Kidney (tissue), 14 donors: ENCODE results near the gene DNAAF5. TPM values are rescaled to one million over a fixed set of nuclear protein-coding genes. Genes with fewer than 3 reads are reported as not detected.
A peak's percentile ranks its signal among the peaks of the same experiment; 100 is the strongest.

Experiments used
- DNase-seq, 5 donors: peaks; one replicate each; pipeline ENCODE4 v3.0.0-alpha.2; 2013 to 2020
- FAIRE-seq: peaks from 2 replicates; lab custom pipeline; 2012; peaks lifted over from hg19 to GRCh38; lab: Jason Lieb, UNC
- H3K27ac ChIP-seq, 2 donors: one replicate each; pipeline ENCODE4 v1.7.0; 2013; ENCODE audit warnings: low read depth in 2 of 2, low read length in 2 of 2, inconsistent platforms in 1 of 2
- H3K27me3 ChIP-seq: one replicate; pipeline ENCODE4 v1.7.1; 2013; ENCODE audit warnings: low read length, inconsistent platforms; ENCODE audit not compliant: control insufficient read depth, insufficient read depth
- H3K36me3 ChIP-seq, 3 donors: one replicate each; pipeline versions ENCODE4 v1.7.0 to v1.7.1; 2013; ENCODE audit warnings: low read length in 3 of 3, control low read depth in 1 of 3, inconsistent platforms in 1 of 3; ENCODE audit not compliant: insufficient read depth in 3 of 3, control insufficient read depth in 2 of 3
- H3K4me1 ChIP-seq, 3 donors: one replicate each; pipeline versions ENCODE4 v1.7.0 to v1.7.1; 2013; ENCODE audit warnings: low read length in 3 of 3, inconsistent platforms in 1 of 3, low read depth in 1 of 3; ENCODE audit not compliant: control insufficient read depth in 2 of 3, insufficient read depth in 2 of 3
- H3K4me3 ChIP-seq, 3 donors: one replicate each; pipeline versions ENCODE4 v1.7.0 to v1.8.1; 2013; ENCODE audit warnings: low read length in 3 of 3, control low read depth in 1 of 3, inconsistent platforms in 1 of 3
- H3K9ac ChIP-seq, 3 donors: one replicate each; pipeline versions ENCODE4 v1.7.0 to v1.7.1; 2013; ENCODE audit warnings: low read length in 3 of 3, control low read depth in 1 of 3, inconsistent platforms in 1 of 3
- H3K9me3 ChIP-seq, 3 donors: one replicate each; pipeline versions ENCODE4 v1.7.0 to v1.7.1; 2013; ENCODE audit warnings: low read length in 3 of 3, control low read depth in 1 of 3, inconsistent platforms in 1 of 3; ENCODE audit not compliant: control insufficient read depth in 2 of 3, insufficient read depth in 1 of 3
- intact Hi-C: fragments of 100-400 bp; cut with DNase I; formaldehyde crosslinking; loops from one replicate; pipeline ENCODE4 v1.11.1; 2022
- polyA plus RNA-seq: library from polyadenylated mRNA; stranded (reverse); fragments of 350-450 nt; fragmentation: Illumina TruSeq; extraction: RNeasy Lipid Tissue Mini Kit (QIAGEN cat#74804); gene quantifications from one replicate; pipeline ENCODE4 v1.2.3, GENCODE V29; 2014; ENCODE audit warnings: low read depth, low replicate concordance; ENCODE audit not compliant: insufficient read depth
- total RNA-seq: library from RNA; stranded (reverse); fragmentation: NEBNext Ultra II Directional; extraction: Animal tissue kit (Norgen Biotek cat#: 25700); gene quantifications from one replicate; pipeline ENCODE4 v1.2.1, GENCODE V29; 2021
- TF ChIP-seq, protein P1 (sequence below): IDR thresholded peaks from 3 replicates; pipeline ENCODE4 v1.5.1; 2012; ENCODE audit warnings: mild to moderate bottlenecking, moderate library complexity, borderline replicate concordance; ENCODE audit not compliant: insufficient read depth; ENCODE audit errors: extremely low read depth
- donor health status: control.
- donor health status: control.
- donor health status: control.
- donor health status: control.
- donor health status: control.
- donor health status: DM: yes; HTN: yes; CAD: no.
- donor health status: Normal renal cell carcinoma (clear cell type).

Gene DNAAF5
- total and polyA plus RNA-seq, 2 donors from 2014 or later, result 11.6 to 29.7 TPM

DNA sequence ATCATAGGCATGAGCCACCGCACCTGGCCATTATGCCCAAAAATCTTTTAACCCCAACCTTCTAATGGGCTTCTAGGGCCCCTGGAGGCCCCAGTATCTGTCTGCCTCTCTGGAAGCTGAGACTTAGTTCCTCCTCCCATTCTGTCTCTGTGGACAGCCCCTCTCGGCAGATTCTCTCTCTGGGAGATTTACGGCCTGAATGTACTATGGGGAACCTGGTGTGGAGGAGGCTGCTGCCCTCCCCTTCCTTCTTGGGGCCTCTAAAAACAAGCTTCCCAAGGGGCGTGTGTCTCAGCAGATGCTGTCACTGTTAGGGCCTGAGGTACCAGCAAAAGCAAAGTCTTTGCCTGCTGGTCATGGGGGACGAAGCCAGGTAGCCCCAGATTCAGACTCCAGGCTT lies 36.4 kb downstream of the DNAAF5 start:
- Histone ChIP-seq H3K4me3 (no peak overlapping the region), H3K27me3 (no peaks in the 10 kb centered on the region), H3K9me3 (no peaks in the 10 kb centered on the region), H3K4me1 (peaks cover 0 to 3% (median 0%) of the 10 kb centered on the region in 3 donors), H3K9ac (no peak overlapping the region), H3K36me3 (peaks cover 3 to 17% (median 14%) of the 10 kb centered on the region in 3 donors), H3K27ac (no peak overlapping the region)
- DNase-seq (peak in 4 of 5 donors; percentile 64 to 77 (median 73)), FAIRE-seq (no peak)
- intact Hi-C loops, result no loop called here
- TF ChIP-seq, protein P1, sequence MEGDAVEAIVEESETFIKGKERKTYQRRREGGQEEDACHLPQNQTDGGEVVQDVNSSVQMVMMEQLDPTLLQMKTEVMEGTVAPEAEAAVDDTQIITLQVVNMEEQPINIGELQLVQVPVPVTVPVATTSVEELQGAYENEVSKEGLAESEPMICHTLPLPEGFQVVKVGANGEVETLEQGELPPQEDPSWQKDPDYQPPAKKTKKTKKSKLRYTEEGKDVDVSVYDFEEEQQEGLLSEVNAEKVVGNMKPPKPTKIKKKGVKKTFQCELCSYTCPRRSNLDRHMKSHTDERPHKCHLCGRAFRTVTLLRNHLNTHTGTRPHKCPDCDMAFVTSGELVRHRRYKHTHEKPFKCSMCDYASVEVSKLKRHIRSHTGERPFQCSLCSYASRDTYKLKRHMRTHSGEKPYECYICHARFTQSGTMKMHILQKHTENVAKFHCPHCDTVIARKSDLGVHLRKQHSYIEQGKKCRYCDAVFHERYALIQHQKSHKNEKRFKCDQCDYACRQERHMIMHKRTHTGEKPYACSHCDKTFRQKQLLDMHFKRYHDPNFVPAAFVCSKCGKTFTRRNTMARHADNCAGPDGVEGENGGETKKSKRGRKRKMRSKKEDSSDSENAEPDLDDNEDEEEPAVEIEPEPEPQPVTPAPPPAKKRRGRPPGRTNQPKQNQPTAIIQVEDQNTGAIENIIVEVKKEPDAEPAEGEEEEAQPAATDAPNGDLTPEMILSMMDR, result no peak

DNA sequence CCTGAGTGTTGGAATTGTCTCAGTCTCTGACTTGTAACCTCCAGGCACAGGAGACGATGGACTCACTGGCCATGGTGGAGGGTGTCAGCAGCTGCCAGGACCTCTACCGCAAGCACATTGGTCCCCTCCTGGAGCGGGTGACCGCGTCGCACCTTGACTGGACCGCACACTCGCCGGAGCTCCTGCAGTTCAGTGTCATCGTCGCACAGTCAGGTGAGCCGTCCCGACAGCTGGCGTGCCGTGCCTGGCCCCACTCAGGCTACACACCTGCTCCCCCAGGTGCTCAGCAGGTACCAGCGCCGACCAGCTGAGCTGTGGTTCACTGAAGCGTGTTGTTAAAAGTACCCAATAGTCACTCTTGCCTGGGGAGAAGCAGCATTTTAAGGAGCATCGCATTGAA lies 37.3 kb downstream of the DNAAF5 start:
- intact Hi-C loops, result no loop called here
- Histone ChIP-seq H3K9ac (no peak overlapping the region), H3K4me3 (no peak overlapping the region), H3K4me1 (peaks cover 0 to 3% (median 1%) of the 10 kb centered on the region in 3 donors), H3K27me3 (no peaks in the 10 kb centered on the region), H3K9me3 (no peaks in the 10 kb centered on the region), H3K27ac (no peak overlapping the region), H3K36me3 (peaks cover 3 to 14% (median 12%) of the 10 kb centered on the region in 3 donors)
- TF ChIP-seq, protein P1, result no peak
- DNase-seq (no peak), FAIRE-seq (no peak)

DNA sequence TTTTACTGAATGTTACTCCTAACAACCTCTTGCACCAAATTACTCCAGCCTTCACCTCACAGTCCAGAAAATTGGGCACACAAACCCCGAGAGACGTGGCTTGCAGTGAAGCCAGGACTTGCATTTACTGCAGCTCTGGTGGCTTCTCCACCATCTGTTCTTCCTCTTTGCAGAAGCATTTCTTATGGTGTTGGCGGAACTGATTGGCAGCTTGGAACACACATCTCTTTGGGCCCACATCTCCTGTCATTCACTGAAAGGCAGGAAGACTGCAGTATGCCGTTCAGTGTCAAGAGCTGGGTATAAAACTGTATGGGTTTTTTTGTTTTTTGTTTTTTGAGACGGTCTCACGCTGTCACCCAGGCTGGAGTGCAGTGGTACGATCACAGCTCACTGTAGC lies 38.9 kb downstream of the DNAAF5 start:
- H3K9ac ChIP-seq, result no peak overlapping the region
- peaks cover 3 to 12% (median 12%) of the 10 kb centered on the region in 3 donors for H3K36me3 ChIP-seq
- peaks cover 0 to 12% (median 8%) of the 10 kb centered on the region in 3 donors for H3K4me1 ChIP-seq
- H3K27me3 ChIP-seq, result no peaks in the 10 kb centered on the region
- DNase-seq (no peak), FAIRE-seq (no peak)
- TF ChIP-seq, protein P1, result no peak
- no peak overlapping the region for H3K27ac ChIP-seq
- H3K4me3 ChIP-seq, result no peak overlapping the region
- no peaks in the 10 kb centered on the region for H3K9me3 ChIP-seq
- intact Hi-C loops, result loop anchor here (5.0 kb wide), 1 partner anchor 438 kb away; no protein-coding TSS in a partner anchor

DNA sequence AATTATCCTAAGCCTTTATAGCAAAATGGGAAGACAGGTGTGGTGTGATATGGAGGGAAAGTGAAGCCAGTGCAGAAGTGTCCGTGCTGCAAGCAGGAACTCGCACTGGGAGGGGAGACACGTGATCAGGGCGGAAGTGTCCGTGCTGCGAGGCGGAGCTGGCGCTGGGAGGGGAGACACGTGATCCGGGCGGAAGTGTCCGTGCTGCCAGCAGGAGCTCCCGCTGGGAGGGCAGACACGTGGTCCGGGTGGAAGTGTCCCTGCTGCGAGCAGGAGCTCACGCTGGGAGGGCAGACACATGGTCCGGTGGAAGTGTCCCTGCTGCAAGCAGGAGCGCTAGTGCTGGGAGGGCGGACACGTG lies 41.1 kb downstream of the DNAAF5 start:
- H3K36me3 ChIP-seq, result peaks cover 3 to 12% (median 12%) of the 10 kb centered on the region in 3 donors

More for the DNA sequence above, 41.1 kb downstream of the DNAAF5 start:
- Histone ChIP-seq H3K4me1 (peaks cover 7 to 28% (median 28%) of the 10 kb centered on the region in 3 donors), H3K27ac (peak overlapping the region; percentile 83 to 90), H3K9ac (no peak overlapping the region), H3K4me3 (peak overlapping the region in 2 of 3 donors; percentile 70 to 71), H3K9me3 (no peaks in the 10 kb centered on the region), H3K27me3 (no peaks in the 10 kb centered on the region)
- FAIRE-seq, result no peak
- DNase-seq, result peak; percentile 79 to 94 (median 86)
- TF ChIP-seq, protein P1, result no peak
- intact Hi-C loops, result loop anchor here (5.0 kb wide), 1 partner anchor 440 kb away; no protein-coding TSS in a partner anchor
